ENCODE results near the gene RHPN2.
A peak's percentile ranks its signal among the peaks of the same experiment; 100 is the strongest.
"Not testable (repeated sequence)": the region's sequence is repeated elsewhere in the genome, so short reads cannot be mapped to it uniquely, and the experiment has no call there.

Gene RHPN2

GRCh38 chr19:32976223-32976805 is 88.4 kb downstream of the RHPN2 start:
- no peak overlapping the region for H3K27ac ChIP-seq

GRCh38 chr19:32971715-32972540 is 92.8 kb downstream of the RHPN2 start, which contains the start of the genes CEP89 and FAAP24:
Gene CEP89 (minus strand): TSS chr19:32971958. CDS start chr19:32971874, 84 bp downstream.
Gene FAAP24 (plus strand): TSS chr19:32972242. CDS start chr19:32973197, 955 bp downstream.
- peak within 1 kb of the TSS; percentile 53 for H3K27ac ChIP-seq
- TF ChIP-seq, protein P1, sequence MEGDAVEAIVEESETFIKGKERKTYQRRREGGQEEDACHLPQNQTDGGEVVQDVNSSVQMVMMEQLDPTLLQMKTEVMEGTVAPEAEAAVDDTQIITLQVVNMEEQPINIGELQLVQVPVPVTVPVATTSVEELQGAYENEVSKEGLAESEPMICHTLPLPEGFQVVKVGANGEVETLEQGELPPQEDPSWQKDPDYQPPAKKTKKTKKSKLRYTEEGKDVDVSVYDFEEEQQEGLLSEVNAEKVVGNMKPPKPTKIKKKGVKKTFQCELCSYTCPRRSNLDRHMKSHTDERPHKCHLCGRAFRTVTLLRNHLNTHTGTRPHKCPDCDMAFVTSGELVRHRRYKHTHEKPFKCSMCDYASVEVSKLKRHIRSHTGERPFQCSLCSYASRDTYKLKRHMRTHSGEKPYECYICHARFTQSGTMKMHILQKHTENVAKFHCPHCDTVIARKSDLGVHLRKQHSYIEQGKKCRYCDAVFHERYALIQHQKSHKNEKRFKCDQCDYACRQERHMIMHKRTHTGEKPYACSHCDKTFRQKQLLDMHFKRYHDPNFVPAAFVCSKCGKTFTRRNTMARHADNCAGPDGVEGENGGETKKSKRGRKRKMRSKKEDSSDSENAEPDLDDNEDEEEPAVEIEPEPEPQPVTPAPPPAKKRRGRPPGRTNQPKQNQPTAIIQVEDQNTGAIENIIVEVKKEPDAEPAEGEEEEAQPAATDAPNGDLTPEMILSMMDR (IDR thresholded peaks at IDR 0.05) = no peak
- no peak for TF ChIP-seq ZFX (IDR thresholded peaks at IDR 0.05; ENCODE audit: borderline replicate concordance)

More at GRCh38 chr19:32976223-32976805, 88.4 kb downstream of the RHPN2 start:
- TF ChIP-seq ZFX (IDR thresholded peaks at IDR 0.05; ENCODE audit: borderline replicate concordance) = no peak
- TF ChIP-seq, protein P1 (IDR thresholded peaks at IDR 0.05) = peak; percentile 95

- no peak for TF ChIP-seq ZFX (IDR thresholded peaks at IDR 0.05; ENCODE audit: borderline replicate concordance)
- TF ChIP-seq, protein P1 (IDR thresholded peaks at IDR 0.05) = no peak
- H3K27ac ChIP-seq = peak overlapping the region; percentile 53
Measured at GRCh38 chr19:32971012-32971595, 93.6 kb downstream of the RHPN2 start.

- TF ChIP-seq, protein P1 (IDR thresholded peaks at IDR 0.05) = no peak
- no peak for TF ChIP-seq ZFX (IDR thresholded peaks at IDR 0.05; ENCODE audit: borderline replicate concordance)
- no peak overlapping the region for H3K27ac ChIP-seq
Measured at GRCh38 chr19:32969549-32969948, 95.1 kb downstream of the RHPN2 start.

- TF ChIP-seq, protein P1 (IDR thresholded peaks at IDR 0.05) = no peak
- TF ChIP-seq ZFX (IDR thresholded peaks at IDR 0.05; ENCODE audit: borderline replicate concordance) = no peak
Measured at GRCh38 chr19:32966750-32967149, 97.9 kb downstream of the RHPN2 start.

DNA sequence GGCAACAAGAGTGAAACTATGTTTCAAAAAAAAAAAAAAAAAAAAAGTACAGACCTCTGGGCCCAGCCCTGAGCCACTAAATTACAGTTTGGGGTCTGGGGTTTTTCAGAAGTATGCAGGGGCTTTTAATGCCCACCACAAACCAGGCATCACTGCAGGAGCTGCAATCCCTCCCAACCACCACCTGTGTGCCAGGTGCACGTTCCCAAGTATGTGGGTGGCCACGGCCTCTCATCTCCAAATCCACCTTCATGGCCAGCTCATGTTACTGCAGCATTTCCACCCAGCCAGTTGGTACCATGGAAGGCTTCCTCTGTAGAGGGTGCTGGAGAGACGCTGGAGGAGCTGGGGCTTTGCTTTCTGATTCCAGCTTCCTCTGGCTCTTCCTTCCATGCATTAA is 119.4 kb downstream of the RHPN2 start:
- TF ChIP-seq ZFX (IDR thresholded peaks at IDR 0.05; ENCODE audit: borderline replicate concordance) = no peak
- TF ChIP-seq, protein P1 (IDR thresholded peaks at IDR 0.05) = no peak
- no peak overlapping the region for H3K27ac ChIP-seq

More at GRCh38 chr19:32966750-32967149, 97.9 kb downstream of the RHPN2 start:
- H3K27ac ChIP-seq = no peak overlapping the region

GRCh38 chr19:32941273-32941672 is 123.4 kb downstream of the RHPN2 start:
- not testable (repeated sequence) for H3K27ac ChIP-seq
